DMS114 treated with DMSO at 0.1 percent for 48 hours (cell line): Measurements from ENCODE around the gene BTBD17.

Experiments used
- DNase-seq: peaks from one replicate; lab custom pipeline; 2025; ENCODE audit not compliant: unreplicated experiment; lab: John Stamatoyannopoulos, UW

BTBD17 gene

GRCh38 chr17:74389084-74389753, 27.6 kb upstream of the BTBD17 start:
- no peak for DNase-seq

GRCh38 chr17:74387365-74388218, 25.9 kb upstream of the BTBD17 start:
- DNase-seq = no peak

- no peak for DNase-seq
Measured at GRCh38 chr17:74386386-74386785, 24.7 kb upstream of the BTBD17 start.

GRCh38 chr17:74385201-74385600, 23.5 kb upstream of the BTBD17 start:
- DNase-seq = no peak

GRCh38 chr17:74383141-74383540, 21.5 kb upstream of the BTBD17 start:
- DNase-seq = no peak

- DNase-seq = no peak
Measured at GRCh38 chr17:74380959-74381808, 19.5 kb upstream of the BTBD17 start.

GRCh38 chr17:74380086-74380958, 18.7 kb upstream of the BTBD17 start:
- no peak for DNase-seq

- peak; percentile 41 for DNase-seq
Measured at GRCh38 chr17:74379495-74380085, 17.9 kb upstream of the BTBD17 start.

- no peak for DNase-seq
Measured at GRCh38 chr17:74374858-74375257, 13.2 kb upstream of the BTBD17 start.

GRCh38 chr17:74373838-74374606, 12.4 kb upstream of the BTBD17 start:
- DNase-seq = no peak

GRCh38 chr17:74372426-74372825, 10.8 kb upstream of the BTBD17 start:
- no peak for DNase-seq

GRCh38 chr17:74371653-74372147, 10.0 kb upstream of the BTBD17 start:
- no peak for DNase-seq

- no peak for DNase-seq
Measured at GRCh38 chr17:74369665-74370490, 8.2 kb upstream of the BTBD17 start.

- DNase-seq = no peak
Measured at GRCh38 chr17:74369221-74369620, 7.6 kb upstream of the BTBD17 start.

- DNase-seq = no peak
Measured at GRCh38 chr17:74368341-74369081, 6.8 kb upstream of the BTBD17 start.

- DNase-seq = no peak
Measured at GRCh38 chr17:74367206-74367605, 5.5 kb upstream of the BTBD17 start, which contains the start of gene GPR142. GPR142 (plus strand) TSS chr17:74367506; CDS start chr17:74369541, 2,035 bp downstream.

- no peak for DNase-seq
Measured at GRCh38 chr17:74362810-74363498, 1.3 kb upstream of the BTBD17 start.
